GM12878 (cell line): Measurements from ENCODE around the gene SGCD. TPM values are rescaled to one million over a fixed set of nuclear protein-coding genes. Genes with fewer than 3 reads are reported as not detected.

Source experiments
- ATAC-seq: fragments of 200-7000 bp; cut with Tn5 transposase; 3 replicates; pipeline ENCODE4 v1.9.1; 2020; ENCODE audit warnings: mild to moderate bottlenecking, moderate library complexity
- BruUV-seq: library from RNA; stranded (reverse); fragments of 400-500 nt; replicated peaks from 2 replicates; lab custom pipeline; 2021; lab: Mats Ljungman, UMichigan
- CTCF ChIA-PET: fragments of 300-600 bp; sonication (Branson Sonifier 250); formaldehyde crosslinking; extraction: SDS; loops from one replicate; lab custom pipeline; 2021; ENCODE audit warnings: inconsistent platforms; lab: Yijun Ruan, JAX
- POLR2A ChIA-PET: fragments of 350-600 bp; formaldehyde crosslinking; extraction: SDS; loops from one replicate; lab custom pipeline; 2021; ENCODE audit warnings: inconsistent platforms; lab: Charles Lee
- RAD21 ChIA-PET: fragments of 300-600 bp; sonication (Branson Sonifier 250); formaldehyde crosslinking; loops from one replicate; lab custom pipeline; 2023; ENCODE audit warnings: antibody characterized with exemption; ENCODE audit not compliant: unreplicated experiment; lab: Charles Lee
- SMC1A ChIA-PET: fragments of 300-600 bp; sonication (Branson Sonifier 250); formaldehyde crosslinking; loops from one replicate; lab custom pipeline; 2023; ENCODE audit not compliant: unreplicated experiment, uncharacterized antibody; lab: Charles Lee
- DNase-seq: peaks from one replicate; pipeline ENCODE4 v3.0.0-alpha.2; 2011; ENCODE audit warnings: low read depth, low spot score
- FAIRE-seq: peaks from 3 replicates; lab custom pipeline; 2011; peaks lifted over from hg19 to GRCh38; lab: Jason Lieb, UNC
- H2AFZ ChIP-seq: 2 replicates; pipeline ENCODE4 v1.6.0; 2011; ENCODE audit warnings: low read depth, low read length, control low read depth; ENCODE audit not compliant: control insufficient read depth
- H3K27ac ChIP-seq: 2 replicates; pipeline ENCODE4 v1.5.1; 2011; ENCODE audit warnings: control low read depth; ENCODE audit not compliant: control insufficient read depth, insufficient read depth
- H3K27me3 ChIP-seq, 2 experiments: replicated peaks in 1 of 2; 2 replicates each; pipeline versions ENCODE4 v1.6.0 to v1.6.1; 2011; ENCODE audit warnings: low read length in 1 of 2; ENCODE audit not compliant: control insufficient read depth in 2 of 2, insufficient read depth in 2 of 2
- H3K36me3 ChIP-seq, 2 experiments: 2 replicates each; pipeline ENCODE4 v1.5.1; 2011; ENCODE audit warnings: low read length in 1 of 2; ENCODE audit not compliant: control insufficient read depth in 2 of 2, insufficient read depth in 2 of 2
- H3K4me1 ChIP-seq: 2 replicates; pipeline ENCODE4 v1.6.1; 2011; ENCODE audit warnings: mild to moderate bottlenecking, low read length, moderate library complexity, mixed read lengths; ENCODE audit not compliant: control insufficient read depth, insufficient read depth
- H3K4me2 ChIP-seq: 2 replicates; pipeline ENCODE4 v1.6.0; 2011; ENCODE audit warnings: control low read depth; ENCODE audit not compliant: control insufficient read depth, insufficient read depth
- H3K4me3 ChIP-seq: fragments of 200-600 bp; sonication (generic); 2 replicates; pipeline ENCODE4 v1.5.1; 2016
- H3K79me2 ChIP-seq: 2 replicates; pipeline ENCODE4 v1.6.0; 2011; ENCODE audit warnings: low read length; ENCODE audit not compliant: control insufficient read depth, insufficient read depth
- H3K9ac ChIP-seq: 2 replicates; pipeline ENCODE4 v1.8.0; 2011; ENCODE audit warnings: low read length, control low read depth, mixed read lengths; ENCODE audit not compliant: control insufficient read depth, insufficient read depth
- H3K9me3 ChIP-seq: replicated peaks from 3 replicates; pipeline ENCODE4 v1.5.1; 2011; ENCODE audit warnings: mild to moderate bottlenecking, low read length; ENCODE audit not compliant: control insufficient read depth, insufficient read depth
- H4K20me1 ChIP-seq: 2 replicates; pipeline ENCODE4 v1.6.0; 2011; ENCODE audit not compliant: control insufficient read depth, insufficient read depth
- CEBPB ChIP-seq, 2 experiments: fragments of 150-350 bp in 1 of 2; IDR thresholded peaks; 2 replicates each; pipeline ENCODE4 v1.6.1; 2012 to 2014; ENCODE audit warnings: low read depth in 2 of 2, low read length in 2 of 2, borderline replicate concordance in 1 of 2, inconsistent platforms in 1 of 2
- DPF2 ChIP-seq: fragments of 450-650 bp; IDR thresholded peaks from 2 replicates; pipeline ENCODE4 v1.6.1; 2017; ENCODE audit warnings: mild to moderate bottlenecking
- EP300 ChIP-seq, 2 experiments: fragments of 150-350 bp in 1 of 2; IDR thresholded peaks; 2 replicates each; pipeline ENCODE4 v1.6.1; 2011 to 2012; ENCODE audit warnings: low read depth in 2 of 2, low read length in 2 of 2, borderline replicate concordance in 1 of 2, improper control_type of control experiment in 1 of 2, inconsistent platforms in 1 of 2; ENCODE audit not compliant: control insufficient read depth in 1 of 2
- HDAC6 ChIP-seq: fragments of 200-600 bp; sonication (generic); IDR thresholded peaks from one replicate; pipeline ENCODE4 v1.8.0; 2017; ENCODE audit warnings: antibody characterized with exemption; ENCODE audit not compliant: unreplicated experiment
- JUND ChIP-seq: IDR thresholded peaks from 2 replicates; pipeline ENCODE4 v1.6.1; 2012; ENCODE audit warnings: low read depth, mild to moderate bottlenecking, low read length, improper control_type of control experiment, moderate library complexity
- KAT2A ChIP-seq: conservative IDR thresholded peaks from 2 replicates; pipeline ENCODE4 v1.6.1; 2011; ENCODE audit warnings: low read depth, low read length; ENCODE audit not compliant: control insufficient read depth
- LARP7 ChIP-seq: fragments of 450-650 bp; IDR thresholded peaks from 2 replicates; pipeline ENCODE4 v1.6.1; 2017; ENCODE audit warnings: mild to moderate bottlenecking
- MXI1 ChIP-seq: fragments of 150-350 bp; IDR thresholded peaks from 2 replicates; pipeline ENCODE4 v1.6.1; 2011; ENCODE audit warnings: low read depth, mild to moderate bottlenecking, inconsistent platforms, low read length, improper control_type of control experiment
- NR2C2 ChIP-seq: IDR thresholded peaks from 2 replicates; pipeline ENCODE4 v1.6.1; 2011; ENCODE audit warnings: borderline replicate concordance, low read depth; ENCODE audit not compliant: control insufficient read depth, insufficient read length
- SIN3A ChIP-seq: IDR thresholded peaks from 2 replicates; pipeline ENCODE4 v1.6.1; 2012; ENCODE audit warnings: low read depth, low read length, improper control_type of control experiment
- SPI1 ChIP-seq: IDR thresholded peaks from 2 replicates; pipeline ENCODE4 v1.6.1; 2011; ENCODE audit warnings: low read depth, mild to moderate bottlenecking, low read length, moderate library complexity, borderline replicate concordance; ENCODE audit not compliant: insufficient read depth
- ZNF24 ChIP-seq: fragments of 450-650 bp; IDR thresholded peaks from 2 replicates; pipeline ENCODE4 v1.6.1; 2017; ENCODE audit warnings: antibody characterized with exemption, mild to moderate bottlenecking
- WGBS: methylation state at CpG from one replicate; pipeline ENCODE4 v1.1.6; 2016; ENCODE audit warnings: low lambda C conversion rate; ENCODE audit not compliant: insufficient replicate concordance, insufficient coverage; ENCODE audit errors: missing lambda C conversion rate; 5-methylcytosine and 5-hydroxymethylcytosine counted together
- in situ Hi-C: fragments of 300-500 bp; cut with MboI; formaldehyde crosslinking; loops from 9 replicates; pipeline ENCODE4 v1.14.3; 2018; ENCODE audit warnings: mixed read lengths
- intact Hi-C: fragments of 100-400 bp; cut with micrococcal nuclease; formaldehyde crosslinking; loops from one replicate; pipeline ENCODE4 v1.14.2; 2022; ENCODE audit not compliant: unreplicated experiment
- polyA plus RNA-seq, 11 experiments: library from polyadenylated mRNA; depleted of rRNA in 4 of 11; unstranded in 6 of 11; stranded (reverse) in 5 of 11; fragments of >200 nt; fragmentation: Nextera tagmentation in 4 of 11; fragmentation: Illumina TruSeq in 1 of 11; extraction: Ambion mirVana in 4 of 11; extraction: Trizol in 1 of 11; gene quantifications; 1 replicate in 1 of 11; 2 replicates in 10 of 11; pipeline versions ENCODE4 v1.2.1 to v1.2.3, GENCODE V29; 2011 to 2016; ENCODE audit warnings: inconsistent platforms in 2 of 11, missing spikeins in 2 of 11, low read depth in 1 of 11
- total RNA-seq, 4 experiments: library from RNA; depleted of rRNA in 3 of 4; stranded (reverse); fragments of >200 nt in 3 of 4; fragmentation: Illumina TruSeq in 1 of 4; extraction: Trizol in 1 of 4; gene quantifications; 2 replicates each; pipeline versions ENCODE4 v1.2.1 to v1.2.3, GENCODE V29; 2013 to 2021
- TF ChIP-seq, protein P1 (sequence below): IDR thresholded peaks from 2 replicates; pipeline ENCODE4 v1.6.1; 2011; ENCODE audit warnings: borderline replicate concordance, low read depth, mild to moderate bottlenecking, moderate library complexity, low read length; ENCODE audit not compliant: insufficient read depth, poor library complexity, severe bottlenecking
- TF ChIP-seq, protein P2 (sequence below): IDR thresholded peaks from 2 replicates; pipeline ENCODE4 v1.6.1; 2011; ENCODE audit warnings: borderline replicate concordance, low read depth, mild to moderate bottlenecking, moderate library complexity, mixed read lengths, low read length; ENCODE audit not compliant: insufficient read depth; ENCODE audit errors: extremely low read length
- TF ChIP-seq, protein P3 (sequence below): fragments of 450-650 bp; IDR thresholded peaks from 2 replicates; pipeline ENCODE4 v1.6.1; 2016; ENCODE audit warnings: mild to moderate bottlenecking
- TF ChIP-seq, protein P4 (sequence below): IDR thresholded peaks from 2 replicates; pipeline ENCODE4 v1.6.1; 2012; ENCODE audit warnings: low read depth, low read length, improper control_type of control experiment
- TF ChIP-seq, protein P5 (sequence below): fragments of 450-650 bp; IDR thresholded peaks from 2 replicates; pipeline ENCODE4 v1.6.1; 2017; ENCODE audit warnings: mild to moderate bottlenecking, low read depth, inconsistent platforms; ENCODE audit not compliant: poor library complexity, severe bottlenecking

SGCD gene
- total and polyA plus RNA-seq, 10 of the 15 experiments (the other 5 are each of a cell fraction or from before 2014, with no cell fraction given): 0.06 TPM; not detected in 9

DNA sequence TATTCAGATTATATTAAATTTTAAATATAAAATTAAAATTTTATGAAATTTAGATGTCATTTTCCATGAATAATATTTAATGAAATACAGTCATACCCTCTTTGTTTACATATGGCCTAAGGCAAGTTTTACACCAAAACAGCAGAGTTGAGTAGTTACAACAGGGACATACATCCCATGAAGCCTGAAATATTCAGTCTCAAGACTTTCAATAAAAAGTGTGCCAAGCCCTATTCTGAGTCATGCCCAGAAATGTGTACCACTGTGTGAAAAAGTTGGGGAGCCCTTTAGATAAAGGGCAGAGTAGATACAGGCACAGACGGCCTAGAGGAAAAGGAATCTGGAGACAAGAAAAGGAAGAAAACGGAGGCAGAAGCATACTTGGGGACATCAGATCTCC lies 261.3 kb downstream of the SGCD start:
- H3K9ac ChIP-seq: no peak overlapping the region
- CTCF ChIA-PET: interaction anchor here (1.0 to 1.2 kb wide), 2 partner anchors 14 to 17 kb away, joined by 3 read pairs; no protein-coding TSS in a partner anchor
- POLR2A ChIA-PET: no interaction called here
- ATAC-seq (no peak), FAIRE-seq (no peak), DNase-seq (no peak)
- no peaks in the 10 kb centered on the region for H3K9me3 ChIP-seq
- in situ Hi-C loops: no loop called here
- 35% methylated on average over 2 of the region's 2 CpGs for WGBS
- no peak for TF ChIP-seq SIN3A
- no peak for TF ChIP-seq SPI1
- no peak for TF ChIP-seq JUND
- TF ChIP-seq, protein P1, sequence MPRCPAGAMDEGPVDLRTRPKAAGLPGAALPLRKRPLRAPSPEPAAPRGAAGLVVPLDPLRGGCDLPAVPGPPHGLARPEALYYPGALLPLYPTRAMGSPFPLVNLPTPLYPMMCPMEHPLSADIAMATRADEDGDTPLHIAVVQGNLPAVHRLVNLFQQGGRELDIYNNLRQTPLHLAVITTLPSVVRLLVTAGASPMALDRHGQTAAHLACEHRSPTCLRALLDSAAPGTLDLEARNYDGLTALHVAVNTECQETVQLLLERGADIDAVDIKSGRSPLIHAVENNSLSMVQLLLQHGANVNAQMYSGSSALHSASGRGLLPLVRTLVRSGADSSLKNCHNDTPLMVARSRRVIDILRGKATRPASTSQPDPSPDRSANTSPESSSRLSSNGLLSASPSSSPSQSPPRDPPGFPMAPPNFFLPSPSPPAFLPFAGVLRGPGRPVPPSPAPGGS: no peak
- TF ChIP-seq ZNF24: no peak
- TF ChIP-seq KAT2A: no peak
- TF ChIP-seq, protein P2, sequence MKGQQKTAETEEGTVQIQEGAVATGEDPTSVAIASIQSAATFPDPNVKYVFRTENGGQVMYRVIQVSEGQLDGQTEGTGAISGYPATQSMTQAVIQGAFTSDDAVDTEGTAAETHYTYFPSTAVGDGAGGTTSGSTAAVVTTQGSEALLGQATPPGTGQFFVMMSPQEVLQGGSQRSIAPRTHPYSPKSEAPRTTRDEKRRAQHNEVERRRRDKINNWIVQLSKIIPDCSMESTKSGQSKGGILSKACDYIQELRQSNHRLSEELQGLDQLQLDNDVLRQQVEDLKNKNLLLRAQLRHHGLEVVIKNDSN: no peak
- TF ChIP-seq NR2C2: no peak
- TF ChIP-seq HDAC6: no peak
- TF ChIP-seq, protein P3, sequence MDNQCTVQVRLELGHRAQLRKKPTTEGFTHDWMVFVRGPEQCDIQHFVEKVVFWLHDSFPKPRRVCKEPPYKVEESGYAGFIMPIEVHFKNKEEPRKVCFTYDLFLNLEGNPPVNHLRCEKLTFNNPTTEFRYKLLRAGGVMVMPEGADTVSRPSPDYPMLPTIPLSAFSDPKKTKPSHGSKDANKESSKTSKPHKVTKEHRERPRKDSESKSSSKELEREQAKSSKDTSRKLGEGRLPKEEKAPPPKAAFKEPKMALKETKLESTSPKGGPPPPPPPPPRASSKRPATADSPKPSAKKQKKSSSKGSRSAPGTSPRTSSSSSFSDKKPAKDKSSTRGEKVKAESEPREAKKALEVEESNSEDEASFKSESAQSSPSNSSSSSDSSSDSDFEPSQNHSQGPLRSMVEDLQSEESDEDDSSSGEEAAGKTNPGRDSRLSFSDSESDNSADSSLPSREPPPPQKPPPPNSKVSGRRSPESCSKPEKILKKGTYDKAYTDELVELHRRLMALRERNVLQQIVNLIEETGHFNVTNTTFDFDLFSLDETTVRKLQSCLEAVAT: no peak
- no peak for TF ChIP-seq MXI1
- TF ChIP-seq CEBPB (IDR thresholded peaks at IDR 0.05; ENCODE audit: borderline replicate concordance in 1 of 2, low read depth in 2 of 2, low read length in 2 of 2): no peak
- TF ChIP-seq, protein P4, sequence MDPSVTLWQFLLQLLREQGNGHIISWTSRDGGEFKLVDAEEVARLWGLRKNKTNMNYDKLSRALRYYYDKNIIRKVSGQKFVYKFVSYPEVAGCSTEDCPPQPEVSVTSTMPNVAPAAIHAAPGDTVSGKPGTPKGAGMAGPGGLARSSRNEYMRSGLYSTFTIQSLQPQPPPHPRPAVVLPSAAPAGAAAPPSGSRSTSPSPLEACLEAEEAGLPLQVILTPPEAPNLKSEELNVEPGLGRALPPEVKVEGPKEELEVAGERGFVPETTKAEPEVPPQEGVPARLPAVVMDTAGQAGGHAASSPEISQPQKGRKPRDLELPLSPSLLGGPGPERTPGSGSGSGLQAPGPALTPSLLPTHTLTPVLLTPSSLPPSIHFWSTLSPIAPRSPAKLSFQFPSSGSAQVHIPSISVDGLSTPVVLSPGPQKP: no peak
- TF ChIP-seq LARP7: no peak
- no peak for TF ChIP-seq DPF2
- no peak for TF ChIP-seq EP300 (IDR thresholded peaks at IDR 0.05; ENCODE audit: borderline replicate concordance in 1 of 2, control insufficient read depth in 1 of 2, low read depth in 2 of 2, low read length in 2 of 2)
- TF ChIP-seq, protein P5, sequence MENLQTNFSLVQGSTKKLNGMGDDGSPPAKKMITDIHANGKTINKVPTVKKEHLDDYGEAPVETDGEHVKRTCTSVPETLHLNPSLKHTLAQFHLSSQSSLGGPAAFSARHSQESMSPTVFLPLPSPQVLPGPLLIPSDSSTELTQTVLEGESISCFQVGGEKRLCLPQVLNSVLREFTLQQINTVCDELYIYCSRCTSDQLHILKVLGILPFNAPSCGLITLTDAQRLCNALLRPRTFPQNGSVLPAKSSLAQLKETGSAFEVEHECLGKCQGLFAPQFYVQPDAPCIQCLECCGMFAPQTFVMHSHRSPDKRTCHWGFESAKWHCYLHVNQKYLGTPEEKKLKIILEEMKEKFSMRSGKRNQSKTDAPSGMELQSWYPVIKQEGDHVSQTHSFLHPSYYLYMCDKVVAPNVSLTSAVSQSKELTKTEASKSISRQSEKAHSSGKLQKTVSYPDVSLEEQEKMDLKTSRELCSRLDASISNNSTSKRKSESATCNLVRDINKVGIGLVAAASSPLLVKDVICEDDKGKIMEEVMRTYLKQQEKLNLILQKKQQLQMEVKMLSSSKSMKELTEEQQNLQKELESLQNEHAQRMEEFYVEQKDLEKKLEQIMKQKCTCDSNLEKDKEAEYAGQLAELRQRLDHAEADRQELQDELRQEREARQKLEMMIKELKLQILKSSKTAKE: no peak
- H3K27ac ChIP-seq: no peak overlapping the region
- H3K36me3 ChIP-seq: no peaks in the 10 kb centered on the region
- no peak overlapping the region for H3K4me2 ChIP-seq
- RAD21 ChIA-PET: no interaction called here
- H3K79me2 ChIP-seq: no peaks in the 10 kb centered on the region
- no peak overlapping the region for H3K4me3 ChIP-seq
- SMC1A ChIA-PET: no interaction called here
- no peaks in the 10 kb centered on the region for H3K4me1 ChIP-seq
- intact Hi-C loops: no loop called here
- no peaks in the 10 kb centered on the region for H3K27me3 ChIP-seq
- H4K20me1 ChIP-seq: no peaks in the 10 kb centered on the region
- no peak overlapping the region for H2AFZ ChIP-seq
- BruUV-seq: no TSS peak
